NCI-H1436 treated with DMSO at 0.1 percent for 48 hours (cell line): ENCODE results near the gene CAMK4.
A peak's percentile ranks its signal among the peaks of the same experiment; 100 is the strongest.

ENCODE experiments used
- DNase-seq: peaks from one replicate; lab custom pipeline; 2025; lab: John Stamatoyannopoulos, UW

The CAMK4 gene

GRCh38 chr5:111494355-111494999 lies 270.3 kb downstream of the CAMK4 start:
- DNase-seq, result no peak

GRCh38 chr5:111495159-111495558 lies 271.0 kb downstream of the CAMK4 start:
- DNase-seq, result no peak

GRCh38 chr5:111498346-111498745 lies 274.2 kb downstream of the CAMK4 start:
- no peak for DNase-seq

- DNase-seq, result no peak
Measured at GRCh38 chr5:111502956-111503355, 278.8 kb downstream of the CAMK4 start.

- no peak for DNase-seq
Measured at GRCh38 chr5:111505096-111505495, 280.9 kb downstream of the CAMK4 start.

GRCh38 chr5:111507276-111507675 lies 283.1 kb downstream of the CAMK4 start:
- DNase-seq, result no peak

- DNase-seq, result no peak
Measured at GRCh38 chr5:111509119-111509518, 284.9 kb downstream of the CAMK4 start.

- DNase-seq, result no peak
Measured at GRCh38 chr5:111511174-111511830, 287.1 kb downstream of the CAMK4 start.

GRCh38 chr5:111511831-111512374 lies 287.7 kb downstream of the CAMK4 start:
- no peak for DNase-seq

- DNase-seq, result peak; percentile 75
Measured at GRCh38 chr5:111512375-111513130, 288.4 kb downstream of the CAMK4 start, which contains the start of gene STARD4. STARD4 (minus strand) TSS chr5:111512535; CDS start chr5:111507433, 5,102 bp downstream.

- DNase-seq, result no peak
Measured at GRCh38 chr5:111513131-111513520, 288.9 kb downstream of the CAMK4 start.

GRCh38 chr5:111514087-111514486 lies 289.9 kb downstream of the CAMK4 start:
- DNase-seq, result no peak

GRCh38 chr5:111517853-111518501 lies 293.8 kb downstream of the CAMK4 start:
- DNase-seq, result no peak

- no peak for DNase-seq
Measured at GRCh38 chr5:111518777-111519176, 294.6 kb downstream of the CAMK4 start.

GRCh38 chr5:111520908-111521307 lies 296.7 kb downstream of the CAMK4 start:
- no peak for DNase-seq

GRCh38 chr5:111528056-111528455 lies 303.9 kb downstream of the CAMK4 start:
- no peak for DNase-seq

- DNase-seq, result no peak
Measured at GRCh38 chr5:111530298-111530740, 306.1 kb downstream of the CAMK4 start.

GRCh38 chr5:111532886-111533582 lies 308.9 kb downstream of the CAMK4 start:
- no peak for DNase-seq

- DNase-seq, result no peak
Measured at GRCh38 chr5:111535879-111536549, 311.8 kb downstream of the CAMK4 start.

- no peak for DNase-seq
Measured at GRCh38 chr5:111537141-111538024, 313.2 kb downstream of the CAMK4 start.
